Right lobe of liver (tissue), 6 donors: ENCODE data around the gene SLC38A8. TPM values are rescaled to one million over a fixed set of nuclear protein-coding genes. Genes with fewer than 3 reads are reported as not detected.

Source experiments
- ATAC-seq, 4 donors: fragments of 200-7000 bp; cut with Tn5 transposase; one replicate each; pipeline ENCODE4 v1.9.1; 2020; ENCODE audit warnings: mild to moderate bottlenecking in 4 of 4, moderate library complexity in 4 of 4
- DNase-seq, 3 donors: peaks; one replicate each; pipeline ENCODE4 v3.0.0-alpha.2; 2020
- H3K27ac ChIP-seq, 3 donors: fragments of 200-600 bp; one replicate each; pipeline ENCODE4 v1.8.0; 2022
- H3K27me3 ChIP-seq, 2 donors: fragments of 200-600 bp; one replicate each; pipeline ENCODE4 v1.8.0; 2022
- H3K36me3 ChIP-seq, 4 donors: fragments of 200-600 bp; sonication (generic) in 1 of 4; one replicate each; pipeline versions ENCODE4 v1.5.1 to v1.8.0; 2017 to 2022; ENCODE audit warnings: control low read depth in 1 of 4
- H3K4me1 ChIP-seq, 4 donors: fragments of 200-600 bp; sonication (generic) in 1 of 4; one replicate each; pipeline versions ENCODE4 v1.5.1 to v1.8.0; 2017 to 2022; ENCODE audit warnings: control low read depth in 1 of 4
- H3K4me3 ChIP-seq, 3 donors: fragments of 200-600 bp; one replicate each; pipeline ENCODE4 v1.8.0; 2022
- H3K9me3 ChIP-seq, 4 donors: fragments of 200-600 bp; sonication (generic) in 1 of 4; one replicate each; pipeline versions ENCODE4 v1.5.1 to v1.8.0; 2017 to 2022; ENCODE audit warnings: control low read depth in 1 of 4
- CTCF ChIP-seq, 4 donors: fragments of 200-600 bp in 3 of 4; fragments of 450-650 bp in 1 of 4; IDR thresholded peaks; one replicate each; pipeline versions ENCODE4 v1.5.1 to v1.8.0; 2016 to 2022; ENCODE audit warnings: antibody characterized with exemption in 4 of 4, mild to moderate bottlenecking in 2 of 4
- POLR2A ChIP-seq: fragments of 450-650 bp; IDR thresholded peaks from one replicate; pipeline ENCODE4 v1.6.1; 2017; ENCODE audit warnings: antibody characterized with exemption, mild to moderate bottlenecking
- WGBS: methylation state at CpG from one replicate; pipeline ENCODE4 v1.1.6; 2018; ENCODE audit warnings: low coverage, low lambda C conversion rate; ENCODE audit not compliant: insufficient coverage; ENCODE audit errors: missing lambda C conversion rate; 5-methylcytosine and 5-hydroxymethylcytosine counted together
- intact Hi-C, 2 donors: fragments of 100-400 bp; cut with DNase I; formaldehyde crosslinking; loops; one replicate each; pipeline versions ENCODE4 v1.11.2 to v1.14.1; 2022
- total RNA-seq, 6 experiments: library from RNA; depleted of rRNA in 2 of 6; stranded (reverse); fragments of >200 nt in 2 of 6; fragmentation: NEBNext Ultra II Directional in 3 of 6; extraction: Animal tissue kit (Norgen Biotek cat#: 25700) in 3 of 6; gene quantifications; one replicate each; pipeline versions ENCODE4 v1.1.0 to v1.2.4, GENCODE V29; 2016 to 2023
- donor health status: DM: no; HTN: yes; CAD: no.
- donor health status: DM: no; HTN: no; CAD: no.
- donor health status: DM: no; HTN: no; CAD: no.
- donor health status: DM: no; HTN: yes; CAD: no.
- donor health status: DM: no; HTN: yes; CAD: no.

The SLC38A8 gene
- total RNA-seq, 6 experiments from 2014 or later: not detected

GRCh38 chr16:84042879-84043485, 387 bp upstream of the SLC38A8 start:
- Histone ChIP-seq H3K4me3 (no peak overlapping the region), H3K9me3 (no peaks in the 10 kb centered on the region), H3K27ac (no peak overlapping the region), H3K4me1 (no peaks in the 10 kb centered on the region), H3K27me3 (no peaks in the 10 kb centered on the region), H3K36me3 (no peaks in the 10 kb centered on the region)
- WGBS: 19% methylated on average over 3 of the region's 22 CpGs
- intact Hi-C loops: loop anchor here (10.0 kb wide), 2 partner anchors 118 to 218 kb away; no protein-coding TSS in a partner anchor
- DNase-seq: peak in 1 of 3 donors; percentile 25
- TF ChIP-seq CTCF (IDR thresholded peaks at IDR 0.05): no peak
- TF ChIP-seq POLR2A: no peak
- ATAC-seq: no peak

GRCh38 chr16:84041881-84042280, 714 bp downstream of the SLC38A8 start:
- no peaks in the 10 kb centered on the region for H3K9me3 ChIP-seq
- no peak overlapping the region for H3K4me3 ChIP-seq
- ATAC-seq (no peak), DNase-seq (peak in 1 of 3 donors; percentile 44)
- 86% methylated on average over 2 of the region's 17 CpGs for WGBS
- no peak overlapping the region for H3K27ac ChIP-seq
- H3K4me1 ChIP-seq: no peaks in the 10 kb centered on the region
- TF ChIP-seq CTCF (IDR thresholded peaks at IDR 0.05) (no peak), POLR2A (no peak)
- H3K36me3 ChIP-seq: no peaks in the 10 kb centered on the region
- no peaks in the 10 kb centered on the region for H3K27me3 ChIP-seq
- intact Hi-C loops: loop anchor here (10.0 kb wide), 2 partner anchors 117 to 217 kb away; no protein-coding TSS in a partner anchor

DNA sequence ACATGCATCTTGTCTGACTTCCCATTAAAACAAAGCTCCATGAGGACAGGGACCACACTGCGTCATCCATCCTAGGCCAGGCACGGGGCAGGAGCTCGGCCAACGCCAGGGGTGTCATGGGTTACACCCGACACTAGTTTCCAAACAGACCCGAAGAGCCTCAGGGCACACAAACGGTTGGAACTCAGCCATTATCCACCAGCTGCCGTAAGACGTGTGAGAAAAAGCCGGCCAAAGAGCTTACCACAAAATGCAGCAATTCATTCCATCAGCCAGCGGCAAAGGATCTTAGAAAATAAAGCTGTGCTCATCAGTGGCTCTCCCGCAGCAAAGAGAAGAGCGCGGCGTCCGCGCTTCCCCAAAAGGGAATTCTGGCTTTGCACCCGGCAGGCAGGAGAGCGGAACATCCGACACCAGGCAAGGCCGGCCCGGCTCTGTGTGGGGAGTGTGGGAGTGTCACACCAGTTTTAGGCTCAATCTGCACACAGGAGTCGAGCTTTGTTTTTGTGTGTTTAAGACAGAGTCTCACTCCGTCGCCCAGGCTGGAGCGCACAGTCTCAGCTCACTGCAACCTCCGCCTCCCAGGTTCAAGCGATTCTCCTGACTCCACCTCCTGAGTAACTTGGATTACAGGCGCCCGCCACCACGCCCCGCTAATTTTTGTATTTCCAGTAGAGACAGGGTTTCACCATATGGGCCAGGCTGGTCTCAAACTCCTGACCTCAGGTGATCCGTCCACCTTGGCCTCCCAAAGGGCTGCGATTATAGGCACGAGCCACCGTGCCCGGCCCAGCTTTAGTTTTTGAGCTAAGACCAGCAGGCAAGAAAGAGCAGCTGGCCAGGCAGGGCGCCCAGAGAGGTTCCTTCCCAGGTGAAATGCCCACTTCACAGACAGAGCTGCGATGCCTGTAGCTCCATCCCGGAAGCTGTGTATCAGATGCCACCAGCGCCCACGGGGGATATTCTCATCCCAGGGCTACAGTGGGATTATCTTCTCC, 1.5 kb downstream of the SLC38A8 start:
- TF ChIP-seq POLR2A: no peak
- no peak for TF ChIP-seq CTCF (IDR thresholded peaks at IDR 0.05)
- H3K4me3 ChIP-seq: no peak overlapping the region
- 81% methylated on average over 22 of the region's 42 CpGs for WGBS
- H3K36me3 ChIP-seq: no peaks in the 10 kb centered on the region
- no peaks in the 10 kb centered on the region for H3K9me3 ChIP-seq
- no peaks in the 10 kb centered on the region for H3K4me1 ChIP-seq
- no peak for ATAC-seq
- H3K27me3 ChIP-seq: no peaks in the 10 kb centered on the region
- H3K27ac ChIP-seq: no peak overlapping the region
- peak in 1 of 3 donors; percentile 46 for DNase-seq
- intact Hi-C loops: loop anchor here (10.0 kb wide), 2 partner anchors 116 to 216 kb away; no protein-coding TSS in a partner anchor

DNA sequence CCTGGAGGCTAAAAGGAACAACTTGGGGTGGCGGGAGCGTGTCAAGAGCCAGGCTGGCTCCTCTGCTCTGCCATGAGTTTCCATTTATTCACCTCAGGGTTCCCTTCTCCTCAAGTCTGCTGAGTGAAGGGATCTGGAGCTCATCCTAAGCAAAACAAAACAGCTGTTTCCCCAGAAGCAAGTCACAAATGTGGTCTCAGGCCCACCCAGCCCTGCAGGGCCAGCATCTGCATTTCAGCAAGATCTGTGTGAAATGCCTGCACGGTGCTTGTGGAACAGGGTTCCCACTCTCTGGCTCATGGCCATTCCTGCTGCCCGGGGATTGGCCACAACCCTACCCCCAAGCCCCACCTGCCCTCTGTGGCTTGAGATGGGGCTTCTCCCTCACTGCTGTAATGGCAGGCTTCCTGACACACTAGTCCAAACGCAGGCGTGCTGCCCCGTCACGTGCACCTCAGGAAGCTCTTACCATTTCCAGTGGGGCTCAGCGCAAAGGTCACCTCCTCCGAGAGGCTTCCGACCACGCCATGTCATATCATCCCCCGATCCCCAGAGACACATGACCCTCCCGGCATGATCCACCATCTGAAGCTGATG, 2.3 kb downstream of the SLC38A8 start:
- Histone ChIP-seq H3K27me3 (no peaks in the 10 kb centered on the region), H3K4me1 (no peaks in the 10 kb centered on the region), H3K4me3 (no peak overlapping the region), H3K36me3 (no peaks in the 10 kb centered on the region), H3K27ac (no peak overlapping the region), H3K9me3 (no peaks in the 10 kb centered on the region)
- intact Hi-C loops: loop anchor here (10.0 kb wide), 2 partner anchors 116 to 216 kb away; no protein-coding TSS in a partner anchor
- TF ChIP-seq CTCF (IDR thresholded peaks at IDR 0.05) (no peak), POLR2A (no peak)
- 80% methylated on average over 4 of the region's 14 CpGs for WGBS
- no peak for ATAC-seq
- DNase-seq: peak in 1 of 3 donors; percentile 48
